Measurements from ENCODE around the gene PSAPL1. TPM values are rescaled to one million over a fixed set of nuclear protein-coding genes. Genes with fewer than 3 reads are reported as not detected.

PSAPL1 gene
- total and polyA plus RNA-seq, 2 of the 8 experiments (the other 6 are each of a cell fraction or from before 2014, with no cell fraction given), result 0.03 TPM; not detected in 1

GRCh38 chr4:7481227-7481626, 46.5 kb upstream of the PSAPL1 start (continued):
- TF ChIP-seq TAF7 (optimal IDR thresholded peaks at IDR 0.05; ENCODE audit: borderline replicate concordance, low read depth, low read length) (no peak), POLR2AphosphoS5 (IDR thresholded peaks at IDR 0.05; ENCODE audit: low read depth, low read length) (no peak), SP2 (IDR thresholded peaks at IDR 0.05; ENCODE audit: low read length) (no peak)

All from H1 (cell line).